HG03354 (cell line): ENCODE measurements around the gene SHROOM2.

Source experiments
- ATAC-seq: cut with Tn5 transposase; IDR thresholded peaks from one replicate; pipeline ENCODE4 v1.9.1; 2021; ENCODE audit warnings: mild to moderate bottlenecking; ENCODE audit not compliant: unreplicated experiment, poor library complexity, severe bottlenecking

SHROOM2 gene

GRCh38 chrX:9859711-9860555, 73.7 kb downstream of the SHROOM2 start:
- ATAC-seq = no peak

GRCh38 chrX:9860826-9861225, 74.6 kb downstream of the SHROOM2 start:
- no peak for ATAC-seq

- no peak for ATAC-seq
Observed at GRCh38 chrX:9861711-9862110, 75.5 kb downstream of the SHROOM2 start.

- no peak for ATAC-seq
Observed at GRCh38 chrX:9862525-9862924, 76.3 kb downstream of the SHROOM2 start.

- ATAC-seq = no peak
Observed at GRCh38 chrX:9862953-9863352, 76.7 kb downstream of the SHROOM2 start.

GRCh38 chrX:9864011-9864410, 77.8 kb downstream of the SHROOM2 start:
- ATAC-seq = no peak

- ATAC-seq = no peak
Observed at GRCh38 chrX:9865804-9866472, 79.7 kb downstream of the SHROOM2 start.

GRCh38 chrX:9866633-9867032, 80.4 kb downstream of the SHROOM2 start:
- no peak for ATAC-seq

GRCh38 chrX:9867226-9867625, 81.0 kb downstream of the SHROOM2 start:
- no peak for ATAC-seq

- ATAC-seq = no peak
Observed at GRCh38 chrX:9867753-9868152, 81.5 kb downstream of the SHROOM2 start.

GRCh38 chrX:9871701-9872268, 85.6 kb downstream of the SHROOM2 start:
- no peak for ATAC-seq

- ATAC-seq = no peak
Observed at GRCh38 chrX:9873360-9873759, 87.1 kb downstream of the SHROOM2 start.

GRCh38 chrX:9873952-9874351, 87.7 kb downstream of the SHROOM2 start:
- ATAC-seq = peak; percentile 95

GRCh38 chrX:9874483-9874882, 88.3 kb downstream of the SHROOM2 start:
- no peak for ATAC-seq

GRCh38 chrX:9875801-9876200, 89.6 kb downstream of the SHROOM2 start:
- ATAC-seq = no peak

- no peak for ATAC-seq
Observed at GRCh38 chrX:9876201-9876600, 90.0 kb downstream of the SHROOM2 start.

- ATAC-seq = no peak
Observed at GRCh38 chrX:9878146-9878820, 92.1 kb downstream of the SHROOM2 start.

GRCh38 chrX:9880237-9880636, 94.0 kb downstream of the SHROOM2 start:
- no peak for ATAC-seq

GRCh38 chrX:9880870-9881269, 94.6 kb downstream of the SHROOM2 start:
- ATAC-seq = no peak

- no peak for ATAC-seq
Observed at GRCh38 chrX:9882669-9883446, 96.6 kb downstream of the SHROOM2 start.
